H1 (cell line): ENCODE results near the gene PDS5A. TPM values are rescaled to one million over a fixed set of nuclear protein-coding genes. Genes with fewer than 3 reads are reported as not detected.
"Not testable (repeated sequence)": the region's sequence is repeated elsewhere in the genome, so short reads cannot be mapped to it uniquely, and the experiment has no call there.

ENCODE experiments used
- CTCF ChIA-PET: fragments of 300-600 bp; sonication (Branson Sonifier 250); formaldehyde crosslinking; loops from one replicate; lab custom pipeline; 2021; ENCODE audit not compliant: partially characterized antibody; lab: Charles Lee
- POLR2A ChIA-PET: fragments of 300-600 bp; sonication (Branson Sonifier 250); formaldehyde crosslinking; loops from one replicate; lab custom pipeline; 2021; ENCODE audit warnings: inconsistent platforms; ENCODE audit not compliant: partially characterized antibody; lab: Charles Lee
- DNase-seq, 2 experiments: peaks; one replicate each; pipeline versions ENCODE4 v3.0.0 to v3.0.0-alpha.2; 2010 to 2022; ENCODE audit warnings: low spot score in 2 of 2, low read depth in 1 of 2, mixed read lengths in 1 of 2
- FAIRE-seq: peaks from 2 replicates; lab custom pipeline; 2011; peaks lifted over from hg19 to GRCh38; lab: Jason Lieb, UNC
- H2AFZ ChIP-seq: 2 replicates; pipeline ENCODE4 v1.8.1; 2012; ENCODE audit warnings: low read length, inconsistent platforms
- H2AK5ac ChIP-seq: 2 replicates; pipeline ENCODE4 v1.6.1; 2013; ENCODE audit warnings: low read depth, low read length
- H2BK120ac ChIP-seq: replicated peaks from 2 replicates; pipeline ENCODE3; 2013; ENCODE audit warnings: low read depth, low read length, inconsistent platforms
- H2BK12ac ChIP-seq: 2 replicates; pipeline ENCODE4 v1.6.1; 2013; ENCODE audit warnings: low read depth, low read length
- H2BK15ac ChIP-seq: 2 replicates; pipeline ENCODE4 v1.6.1; 2013; ENCODE audit warnings: low read length
- H2BK20ac ChIP-seq: 2 replicates; pipeline ENCODE4 v1.6.1; 2013; ENCODE audit warnings: low read length
- H2BK5ac ChIP-seq: 2 replicates; pipeline ENCODE4 v1.6.1; 2013; ENCODE audit warnings: low read depth, low read length
- H3K14ac ChIP-seq: 2 replicates; pipeline ENCODE4 v1.6.1; 2013; ENCODE audit warnings: inconsistent platforms; ENCODE audit not compliant: insufficient read length
- H3K18ac ChIP-seq: 2 replicates; pipeline ENCODE4 v1.6.1; 2013; ENCODE audit warnings: low read length; ENCODE audit errors: extremely low read depth
- H3K23ac ChIP-seq: 2 replicates; pipeline ENCODE4 v1.6.1; 2013; ENCODE audit warnings: inconsistent platforms; ENCODE audit not compliant: insufficient read length
- H3K23me2 ChIP-seq: 2 replicates; pipeline ENCODE4 v1.6.1; 2013; ENCODE audit warnings: low read depth, low read length
- H3K27ac ChIP-seq: 2 replicates; pipeline ENCODE4 v1.6.1; 2011; ENCODE audit warnings: low read depth, low read length, inconsistent platforms
- H3K27me3 ChIP-seq, 4 experiments: replicated peaks in 1 of 4; 1 replicate in 1 of 4; 2 replicates in 3 of 4; pipeline versions ENCODE4 v1.6.1 to v1.8.1; 2011 to 2013; ENCODE audit warnings: low read length in 3 of 4, mild to moderate bottlenecking in 3 of 4, inconsistent platforms in 2 of 4, mixed read lengths in 2 of 4, moderate library complexity in 1 of 4; ENCODE audit not compliant: control insufficient read depth in 3 of 4, insufficient read depth in 3 of 4; ENCODE audit errors: extremely low read depth in 1 of 4
- H3K36me3 ChIP-seq, 4 experiments: 2 replicates each; pipeline versions ENCODE4 v1.6.1 to v1.8.1; 2011 to 2013; ENCODE audit warnings: mild to moderate bottlenecking in 4 of 4, low read length in 3 of 4, moderate library complexity in 2 of 4, control low read depth in 1 of 4, inconsistent platforms in 1 of 4; ENCODE audit not compliant: insufficient read depth in 4 of 4, control insufficient read depth in 2 of 4
- H3K4ac ChIP-seq: replicated peaks from 2 replicates; pipeline ENCODE3; 2013; ENCODE audit warnings: low read length, low read depth, mixed read lengths, inconsistent platforms; ENCODE audit not compliant: insufficient read length
- H3K4me1 ChIP-seq, 4 experiments: replicated peaks in 1 of 4; 1 replicate in 1 of 4; 2 replicates in 3 of 4; pipeline versions ENCODE4 v1.6.1 to v1.8.1; 2011 to 2013; ENCODE audit warnings: low read length in 3 of 4, inconsistent platforms in 2 of 4, mixed read lengths in 1 of 4; ENCODE audit not compliant: insufficient read depth in 4 of 4, control insufficient read depth in 3 of 4
- H3K4me2 ChIP-seq, 2 experiments: 2 replicates each; pipeline versions ENCODE4 v1.6.1 to v1.8.1; 2011 to 2013; ENCODE audit warnings: low read depth in 2 of 2, low read length in 2 of 2, control low read depth in 1 of 2, inconsistent platforms in 1 of 2, mild to moderate bottlenecking in 1 of 2; ENCODE audit not compliant: insufficient read depth in 1 of 2
- H3K4me3 ChIP-seq, 4 experiments: fragments of 200-600, 300-600 bp in 1 of 4; sonication (generic), shearing (Covaris generic), sonication (Bioruptor Twin) in 1 of 4; 2 replicates each; pipeline versions ENCODE4 v1.5.1 to v1.8.1; 2011 to 2016; ENCODE audit warnings: low read length in 4 of 4, low read depth in 3 of 4, control low read depth in 2 of 4, inconsistent platforms in 2 of 4, mild to moderate bottlenecking in 2 of 4, mixed read lengths in 1 of 4, moderate library complexity in 1 of 4; ENCODE audit not compliant: insufficient read depth in 2 of 4; ENCODE audit errors: extremely low read depth in 1 of 4
- H3K56ac ChIP-seq: replicated peaks from 2 replicates; pipeline ENCODE3; 2013; ENCODE audit warnings: low read depth, mild to moderate bottlenecking, mixed read lengths, low read length, inconsistent platforms; ENCODE audit not compliant: insufficient read length
- H3K79me1 ChIP-seq: 2 replicates; pipeline ENCODE4 v1.6.1; 2013; ENCODE audit warnings: low read depth, low read length, control low read depth
- H3K79me2 ChIP-seq, 2 experiments: 2 replicates each; pipeline versions ENCODE4 v1.6.1 to v1.8.1; 2012 to 2013; ENCODE audit warnings: low read length in 2 of 2, mild to moderate bottlenecking in 2 of 2, inconsistent platforms in 1 of 2; ENCODE audit not compliant: insufficient read depth in 2 of 2, control insufficient read depth in 1 of 2
- H3K9ac ChIP-seq, 4 experiments: replicated peaks in 1 of 4; 1 replicate in 1 of 4; 2 replicates in 3 of 4; pipeline versions ENCODE4 v1.6.1 to v1.8.1; 2011 to 2013; ENCODE audit warnings: low read depth in 3 of 4, low read length in 3 of 4, control low read depth in 2 of 4, mild to moderate bottlenecking in 2 of 4, moderate library complexity in 2 of 4, inconsistent platforms in 1 of 4; ENCODE audit errors: extremely low read depth in 1 of 4
- H3K9me3 ChIP-seq, 2 experiments: 2 replicates each; pipeline versions ENCODE4 v1.6.1 to v1.8.1; 2012 to 2013; ENCODE audit warnings: mild to moderate bottlenecking in 2 of 2, moderate library complexity in 2 of 2, control low read depth in 1 of 2, inconsistent platforms in 1 of 2, low read depth in 1 of 2, low read length in 1 of 2, mixed read lengths in 1 of 2; ENCODE audit not compliant: insufficient read depth in 2 of 2
- H4K20me1 ChIP-seq, 2 experiments: replicated peaks in 1 of 2; 2 replicates each; pipeline versions ENCODE3 to v1.8.1; 2011 to 2013; ENCODE audit warnings: inconsistent platforms in 2 of 2, low read length in 2 of 2, mild to moderate bottlenecking in 1 of 2; ENCODE audit not compliant: insufficient read depth in 2 of 2, control insufficient read depth in 1 of 2
- H4K5ac ChIP-seq: 2 replicates; pipeline ENCODE4 v1.6.1; 2013; ENCODE audit warnings: low read length, low read depth, mixed read lengths, inconsistent platforms; ENCODE audit not compliant: insufficient read length
- H4K8ac ChIP-seq: 2 replicates; pipeline ENCODE4 v1.8.0; 2013; ENCODE audit warnings: mild to moderate bottlenecking, moderate library complexity, low read length, inconsistent platforms; ENCODE audit not compliant: insufficient read depth; ENCODE audit errors: extremely low read depth
- H4K91ac ChIP-seq: replicated peaks from 2 replicates; pipeline ENCODE3; 2013; ENCODE audit warnings: low read length, mixed read lengths, inconsistent platforms; ENCODE audit not compliant: insufficient read length
- EGR1 ChIP-seq: IDR thresholded peaks from 2 replicates; pipeline ENCODE4 v1.6.1; 2011; ENCODE audit warnings: low read depth, low read length, borderline replicate concordance
- JUND ChIP-seq: IDR thresholded peaks from 2 replicates; pipeline ENCODE4 v1.6.1; 2011; ENCODE audit warnings: mild to moderate bottlenecking, improper control_type of control experiment, low read length
- MAFK ChIP-seq: IDR thresholded peaks from 2 replicates; pipeline ENCODE4 v1.6.1; 2012; ENCODE audit warnings: low read depth, mild to moderate bottlenecking, improper control_type of control experiment, low read length
- RFX5 ChIP-seq: IDR thresholded peaks from 2 replicates; pipeline ENCODE4 v1.6.1; 2011; ENCODE audit warnings: low read depth, low read length, improper control_type of control experiment, borderline replicate concordance
- SP4 ChIP-seq: IDR thresholded peaks from 2 replicates; pipeline ENCODE4 v1.6.1; 2012; ENCODE audit warnings: low read length, inconsistent platforms
- WGBS, 2 experiments: shearing (Covaris generic) in 1 of 2; methylation state at CpG; one replicate each; pipeline versions ENCODE4 v1.1.6 to v1.1.7; 2013 to 2015; ENCODE audit warnings: low lambda C conversion rate in 2 of 2, mixed read lengths in 2 of 2, inconsistent platforms in 1 of 2, low coverage in 1 of 2, missing lambda C conversion rate in 1 of 2; ENCODE audit not compliant: insufficient replicate concordance in 2 of 2, insufficient coverage in 1 of 2, insufficient read length in 1 of 2; ENCODE audit errors: extremely low coverage in 1 of 2, missing lambda C conversion rate in 1 of 2; 5-methylcytosine and 5-hydroxymethylcytosine counted together
- polyA plus RNA-seq, 7 experiments: library from polyadenylated mRNA; depleted of rRNA in 3 of 7; stranded (reverse) in 5 of 7; unstranded in 2 of 7; fragments of >200 nt in 5 of 7; fragments of 200-250 nt in 2 of 7; gene quantifications; 1 replicate in 5 of 7; 2 replicates in 1 of 7; 4 replicates in 1 of 7; pipeline versions ENCODE4 v1.2.1 to v1.2.3, GENCODE V29; 2011 to 2013; ENCODE audit warnings: missing spikeins in 2 of 7, mixed read lengths in 2 of 7
- total RNA-seq: library from RNA; stranded (reverse); fragmentation: NEBNext Ultra II Directional; extraction: Animal tissue kit (Norgen Biotek cat#: 25700); gene quantifications from 2 replicates; pipeline ENCODE4 v1.2.1, GENCODE V29; 2021

Gene PDS5A
- total and polyA plus RNA-seq, 2 of the 8 experiments (the other 6 are each of a cell fraction or from before 2014, with no cell fraction given): 15.5 to 76.6 TPM

- TF ChIP-seq JUND: no peak
- no peak for TF ChIP-seq MAFK
- TF ChIP-seq RFX5: no peak
- TF ChIP-seq EGR1: no peak
- no peak for TF ChIP-seq SP4
Observed at GRCh38 chr4:39814403-39815185, 163.1 kb downstream of the PDS5A start (continued).

- H4K5ac ChIP-seq, H2BK12ac ChIP-seq, H3K4me2 ChIP-seq, H2BK20ac ChIP-seq, H3K56ac ChIP-seq, H2BK120ac ChIP-seq, H3K23ac ChIP-seq, H3K36me3 ChIP-seq, H2BK15ac ChIP-seq, H4K20me1 ChIP-seq, H4K8ac ChIP-seq, H2BK5ac ChIP-seq, H3K4me1 ChIP-seq, CTCF ChIA-PET, H3K27me3 ChIP-seq, H3K79me1 ChIP-seq, FAIRE-seq, H3K79me2 ChIP-seq, H3K27ac ChIP-seq, POLR2A ChIA-PET, H2AFZ ChIP-seq, H3K9ac ChIP-seq, DNase-seq, H3K14ac ChIP-seq, H2AK5ac ChIP-seq, H3K9me3 ChIP-seq, H3K4me3 ChIP-seq, H3K18ac ChIP-seq, H3K4ac ChIP-seq, H4K91ac ChIP-seq: not testable (repeated sequence)
- 50% methylated on average over 2 of the region's 2 CpGs; no CpG with 5 or more reads in 1 of the 2 experiments for WGBS, 2 experiments
- H3K23me2 ChIP-seq: peaks cover 21% of the 10 kb centered on the region; the same call in 1 of the 2 replicates
Observed at GRCh38 chr4:39813761-39814160, 163.9 kb downstream of the PDS5A start.
